ENCODE measurements around the gene ABHD17A. TPM values are rescaled to one million over a fixed set of nuclear protein-coding genes. Genes with fewer than 3 reads are reported as not detected.
"Not testable (repeated sequence)": the region's sequence is repeated elsewhere in the genome, so short reads cannot be mapped to it uniquely, and the experiment has no call there.

ABHD17A gene
- total RNA-seq, 4 donors from 2014 or later: 33.8 to 142 (median 63.7) TPM

- Histone ChIP-seq H3K27me3 (no peaks in the 10 kb centered on the region), H3K36me3 (no peaks in the 10 kb centered on the region), H3K27ac (no peak overlapping the region), H3K4me3 (no peak overlapping the region), H3K9me3 (no peaks in the 10 kb centered on the region), H3K4me1 (peaks cover 6 to 7% of the 10 kb centered on the region in 2 donors)
- intact Hi-C loops (cut with DNase I; ENCODE audit: low total_unique reads): no loop called here
- no peak for DNase-seq
- no peak for TF ChIP-seq POLR2A (IDR thresholded peaks at IDR 0.05)
- no peak for TF ChIP-seq CTCF (IDR thresholded peaks at IDR 0.05)
Measured at GRCh38 chr19:1901940-1902404, 16.7 kb upstream of the ABHD17A start.

DNA sequence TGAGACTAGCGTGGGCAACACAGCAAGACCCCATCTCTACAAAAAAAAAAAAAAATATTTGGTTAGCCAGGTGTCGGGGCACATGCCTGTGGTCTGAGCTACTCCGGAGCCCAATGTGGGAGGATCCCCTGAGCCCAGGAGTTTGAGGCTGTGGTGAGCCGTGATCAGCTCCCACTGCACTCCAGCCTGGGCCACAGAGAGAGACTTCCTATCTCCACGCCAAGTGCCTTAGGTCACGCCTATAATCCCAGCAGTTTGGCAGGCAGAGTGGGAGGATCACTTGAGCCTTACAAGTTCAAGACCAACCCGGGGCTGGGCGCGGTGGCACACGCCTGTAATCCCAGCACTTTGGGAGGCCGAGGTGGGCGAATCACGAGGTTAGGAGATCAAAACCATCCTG, 11.2 kb upstream of the ABHD17A start:
- no peak overlapping the region for H3K27ac ChIP-seq
- no peaks in the 10 kb centered on the region for H3K36me3 ChIP-seq
- no peak overlapping the region for H3K4me3 ChIP-seq
- DNase-seq: no peak
- H3K27me3 ChIP-seq: no peaks in the 10 kb centered on the region
- H3K4me1 ChIP-seq: peaks cover 0 to 6% of the 10 kb centered on the region in 2 donors
- intact Hi-C loops (cut with DNase I; ENCODE audit: low total_unique reads): no loop called here
- H3K9me3 ChIP-seq: no peaks in the 10 kb centered on the region
- no peak for TF ChIP-seq POLR2A (IDR thresholded peaks at IDR 0.05)
- no peak for TF ChIP-seq CTCF (IDR thresholded peaks at IDR 0.05)

GRCh38 chr19:1893791-1894190, 8.5 kb upstream of the ABHD17A start:
- H3K4me1 ChIP-seq: peaks cover 0 to 6% of the 10 kb centered on the region in 2 donors
- H3K27me3 ChIP-seq: no peaks in the 10 kb centered on the region
- H3K4me3 ChIP-seq: no peak overlapping the region
- H3K27ac ChIP-seq: no peak overlapping the region
- TF ChIP-seq CTCF (IDR thresholded peaks at IDR 0.05): no peak
- no peak for TF ChIP-seq POLR2A (IDR thresholded peaks at IDR 0.05)
- no peak for DNase-seq
- no peaks in the 10 kb centered on the region for H3K36me3 ChIP-seq
- intact Hi-C loops (cut with DNase I; ENCODE audit: low total_unique reads): no loop called here
- no peaks in the 10 kb centered on the region for H3K9me3 ChIP-seq

- TF ChIP-seq CTCF (IDR thresholded peaks at IDR 0.05) (no peak), POLR2A (IDR thresholded peaks at IDR 0.05) (no peak)
- intact Hi-C loops (cut with DNase I; ENCODE audit: low total_unique reads): no loop called here
- no peak overlapping the region for H3K27ac ChIP-seq
- no peaks in the 10 kb centered on the region for H3K36me3 ChIP-seq
- H3K27me3 ChIP-seq: no peaks in the 10 kb centered on the region
- no peaks in the 10 kb centered on the region for H3K9me3 ChIP-seq
- no peak overlapping the region for H3K4me3 ChIP-seq
- peaks cover 0 to 4% of the 10 kb centered on the region in 2 donors for H3K4me1 ChIP-seq
- DNase-seq: no peak
Measured at GRCh38 chr19:1889907-1890306, 4.6 kb upstream of the ABHD17A start.

DNA sequence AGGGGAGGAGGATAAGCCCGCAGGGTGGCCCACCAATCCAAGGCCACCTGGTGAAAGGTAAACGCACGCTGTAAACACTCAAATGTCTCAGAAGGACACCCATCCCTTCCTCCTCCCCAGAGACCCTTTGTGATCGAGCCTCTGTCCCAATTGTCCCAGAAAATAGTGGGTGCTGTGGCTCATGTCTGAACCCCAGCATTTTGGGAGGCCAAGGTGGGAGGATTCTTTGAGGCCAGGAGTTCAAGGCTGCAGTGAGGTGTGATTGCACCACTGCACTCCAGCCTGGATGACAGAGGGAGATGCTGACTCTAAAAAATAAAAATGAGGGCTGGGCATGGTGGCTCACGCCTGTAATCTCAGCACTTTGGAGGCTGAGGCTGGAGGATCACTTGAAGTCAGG, 3.1 kb upstream of the ABHD17A start:
- no peaks in the 10 kb centered on the region for H3K9me3 ChIP-seq
- no peak overlapping the region for H3K4me3 ChIP-seq
- DNase-seq: no peak
- H3K4me1 ChIP-seq: peaks cover 0 to 17% of the 10 kb centered on the region in 2 donors
- H3K27me3 ChIP-seq: no peaks in the 10 kb centered on the region
- no peaks in the 10 kb centered on the region for H3K36me3 ChIP-seq
- no peak overlapping the region for H3K27ac ChIP-seq
- no peak for TF ChIP-seq CTCF (IDR thresholded peaks at IDR 0.05)
- no peak for TF ChIP-seq POLR2A (IDR thresholded peaks at IDR 0.05)
- intact Hi-C loops (cut with DNase I; ENCODE audit: low total_unique reads): no loop called here

DNA sequence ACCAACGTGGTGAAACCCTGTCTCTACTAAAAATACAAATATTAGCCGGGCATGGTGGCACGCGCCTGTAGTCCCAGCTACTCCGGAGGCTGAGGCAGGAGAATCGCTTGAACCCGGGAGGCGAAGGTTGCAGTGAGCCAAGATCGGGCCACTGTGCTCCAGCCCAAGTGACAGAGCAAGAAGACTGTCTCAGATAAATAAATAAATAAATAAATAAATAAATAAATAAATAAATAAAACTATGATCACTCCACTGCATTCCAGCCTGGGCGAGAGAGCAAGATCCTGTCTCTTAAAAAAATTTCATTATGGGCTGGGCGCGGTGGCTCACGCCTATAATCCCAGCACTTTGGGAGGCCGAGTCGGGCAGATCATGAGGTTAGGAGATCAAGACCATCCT, 1.1 kb upstream of the ABHD17A start:
- H3K27ac ChIP-seq: peak overlapping the region; percentile 34 to 87

More for the DNA sequence above, 1.1 kb upstream of the ABHD17A start:
- H3K4me3 ChIP-seq; intact Hi-C loops (cut with DNase I; ENCODE audit: low total_unique reads); H3K27me3 ChIP-seq; H3K9me3 ChIP-seq; DNase-seq; H3K36me3 ChIP-seq: not testable (repeated sequence)
- H3K4me1 ChIP-seq: peaks cover 0 to 22% of the 10 kb centered on the region in 2 donors

All from uterus (tissue), 4 donors.